Esophagus squamous epithelium (tissue), 4 donors: ENCODE measurements around the gene UTP25.

Source experiments
- POLR2A ChIP-seq, 4 donors: fragments of 450-650 bp; IDR thresholded peaks; one replicate each; pipeline ENCODE4 v1.6.1; 2017; ENCODE audit warnings: antibody characterized with exemption in 4 of 4, mild to moderate bottlenecking in 4 of 4, moderate library complexity in 3 of 4
- TF ChIP-seq, protein P1 (sequence below), 6 experiments: fragments of 450-650 bp in 4 of 6; fragments of 200-600 bp in 2 of 6; sonication (generic) in 2 of 6; IDR thresholded peaks; one replicate each; pipeline ENCODE4 v1.5.1; 2016 to 2019; ENCODE audit warnings: antibody characterized with exemption in 6 of 6, mild to moderate bottlenecking in 4 of 6, moderate library complexity in 4 of 6

DNA sequence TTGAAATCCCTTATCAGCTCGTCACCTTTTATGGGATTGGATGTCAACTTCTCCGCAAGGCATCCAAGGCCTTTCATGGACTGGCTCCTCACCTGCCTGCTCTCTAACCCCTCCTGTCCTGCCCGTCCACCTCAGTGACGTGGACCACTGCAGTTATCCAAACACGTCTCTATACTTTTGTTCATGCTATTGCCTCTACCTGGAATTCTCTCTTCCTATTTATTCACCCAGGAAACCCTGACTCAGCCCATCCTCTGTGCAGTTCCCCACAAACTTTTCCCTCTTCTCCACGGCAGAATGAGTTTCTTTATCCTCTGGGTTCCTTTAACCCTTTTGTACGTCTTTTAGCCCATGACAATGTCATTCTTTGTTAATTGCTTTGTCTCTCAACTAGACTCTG, 5.1 kb upstream of the UTP25 start:
- TF ChIP-seq, protein P1, sequence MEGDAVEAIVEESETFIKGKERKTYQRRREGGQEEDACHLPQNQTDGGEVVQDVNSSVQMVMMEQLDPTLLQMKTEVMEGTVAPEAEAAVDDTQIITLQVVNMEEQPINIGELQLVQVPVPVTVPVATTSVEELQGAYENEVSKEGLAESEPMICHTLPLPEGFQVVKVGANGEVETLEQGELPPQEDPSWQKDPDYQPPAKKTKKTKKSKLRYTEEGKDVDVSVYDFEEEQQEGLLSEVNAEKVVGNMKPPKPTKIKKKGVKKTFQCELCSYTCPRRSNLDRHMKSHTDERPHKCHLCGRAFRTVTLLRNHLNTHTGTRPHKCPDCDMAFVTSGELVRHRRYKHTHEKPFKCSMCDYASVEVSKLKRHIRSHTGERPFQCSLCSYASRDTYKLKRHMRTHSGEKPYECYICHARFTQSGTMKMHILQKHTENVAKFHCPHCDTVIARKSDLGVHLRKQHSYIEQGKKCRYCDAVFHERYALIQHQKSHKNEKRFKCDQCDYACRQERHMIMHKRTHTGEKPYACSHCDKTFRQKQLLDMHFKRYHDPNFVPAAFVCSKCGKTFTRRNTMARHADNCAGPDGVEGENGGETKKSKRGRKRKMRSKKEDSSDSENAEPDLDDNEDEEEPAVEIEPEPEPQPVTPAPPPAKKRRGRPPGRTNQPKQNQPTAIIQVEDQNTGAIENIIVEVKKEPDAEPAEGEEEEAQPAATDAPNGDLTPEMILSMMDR (IDR thresholded peaks at IDR 0.05), result no peak
- TF ChIP-seq POLR2A (IDR thresholded peaks at IDR 0.05), result no peak
